Loucy (cell line): Measurements from ENCODE around the gene IRGM.
"Not testable (repeated sequence)": the region's sequence is repeated elsewhere in the genome, so short reads cannot be mapped to it uniquely, and the experiment has no call there.

Experiments
- EZH2phosphoT487 ChIP-seq: fragments of 200-600 bp; IDR thresholded peaks from 2 replicates; pipeline ENCODE4 v1.6.1; 2018; ENCODE audit warnings: antibody characterized with exemption, mild to moderate bottlenecking, moderate library complexity, borderline replicate concordance
- TF ChIP-seq, protein P1 (sequence below): fragments of 200-600 bp; sonication (generic); conservative IDR thresholded peaks from 2 replicates; pipeline ENCODE4 v1.5.1; 2014; ENCODE audit warnings: mild to moderate bottlenecking, antibody characterized with exemption, low read length

DNA sequence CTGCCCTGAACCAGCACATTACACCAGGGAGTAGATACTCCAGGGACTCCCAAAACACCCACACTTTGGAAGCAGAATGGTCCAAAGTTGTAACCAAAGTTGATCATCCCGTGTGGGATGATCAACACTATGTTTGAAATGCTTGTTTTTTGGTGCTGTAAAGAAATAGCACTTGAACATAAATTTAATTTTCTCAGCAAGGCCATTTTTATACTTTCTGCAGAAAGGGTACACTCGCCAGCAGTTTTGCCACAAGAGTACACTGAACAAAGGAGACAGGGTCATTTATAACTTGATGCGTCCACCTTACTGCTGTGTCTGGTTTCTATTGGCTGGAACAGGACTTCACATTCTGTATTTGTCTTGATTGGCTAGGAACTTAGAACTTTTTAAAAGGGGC lies 14.5 kb upstream of the IRGM start:
- TF ChIP-seq, protein P1, sequence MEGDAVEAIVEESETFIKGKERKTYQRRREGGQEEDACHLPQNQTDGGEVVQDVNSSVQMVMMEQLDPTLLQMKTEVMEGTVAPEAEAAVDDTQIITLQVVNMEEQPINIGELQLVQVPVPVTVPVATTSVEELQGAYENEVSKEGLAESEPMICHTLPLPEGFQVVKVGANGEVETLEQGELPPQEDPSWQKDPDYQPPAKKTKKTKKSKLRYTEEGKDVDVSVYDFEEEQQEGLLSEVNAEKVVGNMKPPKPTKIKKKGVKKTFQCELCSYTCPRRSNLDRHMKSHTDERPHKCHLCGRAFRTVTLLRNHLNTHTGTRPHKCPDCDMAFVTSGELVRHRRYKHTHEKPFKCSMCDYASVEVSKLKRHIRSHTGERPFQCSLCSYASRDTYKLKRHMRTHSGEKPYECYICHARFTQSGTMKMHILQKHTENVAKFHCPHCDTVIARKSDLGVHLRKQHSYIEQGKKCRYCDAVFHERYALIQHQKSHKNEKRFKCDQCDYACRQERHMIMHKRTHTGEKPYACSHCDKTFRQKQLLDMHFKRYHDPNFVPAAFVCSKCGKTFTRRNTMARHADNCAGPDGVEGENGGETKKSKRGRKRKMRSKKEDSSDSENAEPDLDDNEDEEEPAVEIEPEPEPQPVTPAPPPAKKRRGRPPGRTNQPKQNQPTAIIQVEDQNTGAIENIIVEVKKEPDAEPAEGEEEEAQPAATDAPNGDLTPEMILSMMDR, result not testable (repeated sequence)
- not testable (repeated sequence) for TF ChIP-seq EZH2phosphoT487
